Mesothelial cell of epicardium (in vitro differentiated cells): ENCODE results near the gene PDE4D. TPM values are rescaled to one million over a fixed set of nuclear protein-coding genes. Genes with fewer than 3 reads are reported as not detected.

Experiments used
- DNase-seq, 2 experiments: peaks; one replicate each; pipeline ENCODE4 v3.0.0; 2021; ENCODE audit warnings: low spot score in 2 of 2; ENCODE audit not compliant: unreplicated experiment in 2 of 2
- H3K27ac Mint-ChIP-seq: 2 replicates; pipeline ENCODE4 v1.8.0; 2021; ENCODE audit warnings: mixed read lengths
- H3K27me3 Mint-ChIP-seq: 2 replicates; pipeline ENCODE4 v1.8.0; 2021; ENCODE audit warnings: low read depth, mixed read lengths
- H3K36me3 Mint-ChIP-seq: 2 replicates; pipeline ENCODE4 v1.8.0; 2021; ENCODE audit warnings: mixed read lengths
- H3K4me1 Mint-ChIP-seq: 2 replicates; pipeline ENCODE4 v1.8.0; 2021; ENCODE audit warnings: mixed read lengths
- H3K4me3 Mint-ChIP-seq: 2 replicates; pipeline ENCODE4 v1.8.0; 2021; ENCODE audit warnings: mild to moderate bottlenecking, moderate library complexity, mixed read lengths
- H3K9me3 Mint-ChIP-seq: 2 replicates; pipeline ENCODE4 v1.8.0; 2021; ENCODE audit warnings: mixed read lengths
- total RNA-seq: library from RNA; stranded (reverse); gene quantifications from 3 replicates; pipeline ENCODE4 v1.2.1, GENCODE V29; 2021
- TF ChIP-seq, protein P1 (sequence below): fragments of 200-600 bp; sonication (generic); IDR thresholded peaks from one replicate; pipeline ENCODE4 v1.5.0; 2021; ENCODE audit warnings: antibody characterized with exemption; ENCODE audit not compliant: unreplicated experiment

PDE4D gene
- total RNA-seq, 1 donor from 2014 or later = 105 TPM

GRCh38 chr5:59069438-59070079 is 824.0 kb downstream of the PDE4D start:
- Mint-ChIP-seq H3K4me3 (no peak overlapping the region), H3K27ac (no peak overlapping the region), H3K27me3 (no peaks in the 10 kb centered on the region), H3K36me3 (peaks cover 5% of the 10 kb centered on the region), H3K9me3 (peaks cover 16% of the 10 kb centered on the region), H3K4me1 (peaks cover 5% of the 10 kb centered on the region)
- no peak for DNase-seq
- TF ChIP-seq, protein P1, sequence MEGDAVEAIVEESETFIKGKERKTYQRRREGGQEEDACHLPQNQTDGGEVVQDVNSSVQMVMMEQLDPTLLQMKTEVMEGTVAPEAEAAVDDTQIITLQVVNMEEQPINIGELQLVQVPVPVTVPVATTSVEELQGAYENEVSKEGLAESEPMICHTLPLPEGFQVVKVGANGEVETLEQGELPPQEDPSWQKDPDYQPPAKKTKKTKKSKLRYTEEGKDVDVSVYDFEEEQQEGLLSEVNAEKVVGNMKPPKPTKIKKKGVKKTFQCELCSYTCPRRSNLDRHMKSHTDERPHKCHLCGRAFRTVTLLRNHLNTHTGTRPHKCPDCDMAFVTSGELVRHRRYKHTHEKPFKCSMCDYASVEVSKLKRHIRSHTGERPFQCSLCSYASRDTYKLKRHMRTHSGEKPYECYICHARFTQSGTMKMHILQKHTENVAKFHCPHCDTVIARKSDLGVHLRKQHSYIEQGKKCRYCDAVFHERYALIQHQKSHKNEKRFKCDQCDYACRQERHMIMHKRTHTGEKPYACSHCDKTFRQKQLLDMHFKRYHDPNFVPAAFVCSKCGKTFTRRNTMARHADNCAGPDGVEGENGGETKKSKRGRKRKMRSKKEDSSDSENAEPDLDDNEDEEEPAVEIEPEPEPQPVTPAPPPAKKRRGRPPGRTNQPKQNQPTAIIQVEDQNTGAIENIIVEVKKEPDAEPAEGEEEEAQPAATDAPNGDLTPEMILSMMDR = no peak

- no peak for DNase-seq
- Mint-ChIP-seq H3K36me3 (peaks cover 5% of the 10 kb centered on the region), H3K4me3 (no peak overlapping the region), H3K4me1 (peaks cover 11% of the 10 kb centered on the region), H3K27ac (no peak overlapping the region), H3K27me3 (no peaks in the 10 kb centered on the region), H3K9me3 (peaks cover 16% of the 10 kb centered on the region)
- TF ChIP-seq, protein P1 = no peak
These were observed 825.4 kb downstream of the PDE4D start for GRCh38 chr5:59067956-59068656.

GRCh38 chr5:59066367-59067163 is 827.0 kb downstream of the PDE4D start:
- Mint-ChIP-seq H3K36me3 (no peaks in the 10 kb centered on the region), H3K4me1 (peaks cover 17% of the 10 kb centered on the region), H3K4me3 (no peak overlapping the region), H3K27ac (no peak overlapping the region), H3K9me3 (peaks cover 8% of the 10 kb centered on the region), H3K27me3 (no peaks in the 10 kb centered on the region)
- TF ChIP-seq, protein P1 = no peak
- no peak for DNase-seq

GRCh38 chr5:59065554-59065953 is 828.0 kb downstream of the PDE4D start:
- Mint-ChIP-seq H3K4me3 (no peak overlapping the region), H3K36me3 (no peaks in the 10 kb centered on the region), H3K4me1 (peaks cover 23% of the 10 kb centered on the region), H3K27me3 (no peaks in the 10 kb centered on the region), H3K27ac (no peak overlapping the region), H3K9me3 (peaks cover 4% of the 10 kb centered on the region)
- TF ChIP-seq, protein P1 = no peak
- DNase-seq = no peak

- Mint-ChIP-seq H3K4me1 (peaks cover 21% of the 10 kb centered on the region), H3K4me3 (no peak overlapping the region), H3K27ac (no peak overlapping the region), H3K9me3 (peaks cover 4% of the 10 kb centered on the region), H3K27me3 (no peaks in the 10 kb centered on the region), H3K36me3 (no peaks in the 10 kb centered on the region)
- TF ChIP-seq, protein P1 = no peak
- no peak for DNase-seq
These were observed 829.2 kb downstream of the PDE4D start for GRCh38 chr5:59064293-59064692.
